CD14-positive monocyte (primary cell): ENCODE measurements around the gene LYPD6. TPM values are rescaled to one million over a fixed set of nuclear protein-coding genes. Genes with fewer than 3 reads are reported as not detected.

Experiments used
- DNase-seq, 3 donors: peaks; one replicate each; pipeline ENCODE4 v3.0.0-alpha.2; 2011 to 2022
- H2AFZ ChIP-seq: 2 replicates; pipeline ENCODE4 v1.6.0; 2012; ENCODE audit warnings: mild to moderate bottlenecking, low read depth, low read length, inconsistent platforms; ENCODE audit not compliant: insufficient read depth, poor library complexity, severe bottlenecking
- H3K27ac ChIP-seq, 2 donors: 1 replicate in 1 of 2; 2 replicates in 1 of 2; pipeline ENCODE4 v1.5.1; 2012 to 2013; ENCODE audit warnings: low read length in 2 of 2, control low read depth in 1 of 2, inconsistent platforms in 1 of 2, low read depth in 1 of 2, mild to moderate bottlenecking in 1 of 2
- H3K27me3 ChIP-seq, 2 donors: one replicate each; pipeline versions ENCODE4 v1.6.0 to v1.6.1; 2011 to 2013; ENCODE audit warnings: low read length in 2 of 2; ENCODE audit not compliant: control insufficient read depth in 2 of 2, insufficient read depth in 2 of 2
- H3K36me3 ChIP-seq, 2 donors: replicated peaks in 1 of 2; 1 replicate in 1 of 2; 2 replicates in 1 of 2; pipeline versions ENCODE4 v1.5.1 to v1.6.1; 2012 to 2013; ENCODE audit warnings: low read length in 2 of 2, control low read depth in 1 of 2, inconsistent platforms in 1 of 2, mild to moderate bottlenecking in 1 of 2; ENCODE audit not compliant: insufficient read depth in 2 of 2, control insufficient read depth in 1 of 2
- H3K4me1 ChIP-seq, 2 donors: 1 replicate in 1 of 2; 2 replicates in 1 of 2; pipeline versions ENCODE4 v1.5.1 to v1.6.1; 2012 to 2013; ENCODE audit warnings: low read length in 2 of 2, control low read depth in 1 of 2, inconsistent platforms in 1 of 2, mild to moderate bottlenecking in 1 of 2, moderate library complexity in 1 of 2; ENCODE audit not compliant: insufficient read depth in 2 of 2, control insufficient read depth in 1 of 2
- H3K4me2 ChIP-seq: replicated peaks from 2 replicates; pipeline ENCODE3; 2012; ENCODE audit warnings: low read length, moderate library complexity, mild to moderate bottlenecking; ENCODE audit not compliant: poor library complexity, severe bottlenecking; ENCODE audit errors: extremely low read depth
- H3K4me3 ChIP-seq, 3 experiments: fragments of 200-600 bp in 1 of 3; sonication (generic) in 1 of 3; replicated peaks in 1 of 3; 1 replicate in 2 of 3; 2 replicates in 1 of 3; pipeline ENCODE4 v1.5.1; 2011 to 2013; ENCODE audit warnings: low read length in 3 of 3, mild to moderate bottlenecking in 3 of 3, control low read depth in 2 of 3, low read depth in 2 of 3, inconsistent platforms in 1 of 3, moderate library complexity in 1 of 3
- H3K79me2 ChIP-seq: 2 replicates; pipeline ENCODE4 v1.6.0; 2012; ENCODE audit warnings: mild to moderate bottlenecking, control low read depth, inconsistent platforms, low read length, moderate library complexity; ENCODE audit not compliant: insufficient read depth
- H3K9ac ChIP-seq: 2 replicates; pipeline ENCODE4 v1.6.0; 2017; ENCODE audit warnings: low read length, mild to moderate bottlenecking; ENCODE audit not compliant: insufficient read depth, poor library complexity, severe bottlenecking
- H3K9me3 ChIP-seq, 2 donors: replicated peaks in 1 of 2; 1 replicate in 1 of 2; 2 replicates in 1 of 2; pipeline versions ENCODE4 v1.5.1 to v1.6.1; 2012 to 2013; ENCODE audit warnings: low read length in 2 of 2, control low read depth in 1 of 2; ENCODE audit not compliant: control insufficient read depth in 1 of 2, insufficient read depth in 1 of 2
- H4K20me1 ChIP-seq: 2 replicates; pipeline ENCODE4 v1.6.0; 2012; ENCODE audit warnings: mild to moderate bottlenecking, low read length, control low read depth, moderate library complexity; ENCODE audit not compliant: insufficient read depth
- H3K27ac Mint-ChIP-seq, 7 donors: one replicate each; pipeline ENCODE4 v1.8.0; 2020; ENCODE audit warnings: mild to moderate bottlenecking in 7 of 7, mixed read lengths in 7 of 7, moderate library complexity in 6 of 7, inconsistent platforms in 2 of 7
- H3K27me3 Mint-ChIP-seq, 3 donors: one replicate each; pipeline ENCODE4 v1.8.0; 2021 to 2022; ENCODE audit warnings: low read depth in 3 of 3, mild to moderate bottlenecking in 3 of 3, mixed read lengths in 3 of 3, moderate library complexity in 3 of 3, inconsistent platforms in 1 of 3
- H3K36me3 Mint-ChIP-seq, 2 donors: one replicate each; pipeline ENCODE4 v1.8.0; 2020; ENCODE audit warnings: mixed read lengths in 2 of 2, inconsistent platforms in 1 of 2, mild to moderate bottlenecking in 1 of 2
- H3K4me1 Mint-ChIP-seq: one replicate; pipeline ENCODE4 v1.8.0; 2020; ENCODE audit warnings: mild to moderate bottlenecking, mixed read lengths
- H3K4me3 Mint-ChIP-seq, 2 donors: one replicate each; pipeline ENCODE4 v1.8.0; 2020; ENCODE audit warnings: mild to moderate bottlenecking in 2 of 2, mixed read lengths in 2 of 2, moderate library complexity in 1 of 2
- H3K9me3 Mint-ChIP-seq, 7 donors: one replicate each; pipeline ENCODE4 v1.8.0; 2020 to 2022; ENCODE audit warnings: mixed read lengths in 7 of 7, mild to moderate bottlenecking in 6 of 7, moderate library complexity in 6 of 7, inconsistent platforms in 2 of 7
- WGBS: methylation state at CpG from one replicate; pipeline ENCODE4 v1.1.5; 2013; ENCODE audit warnings: missing lambda C conversion rate; ENCODE audit not compliant: insufficient coverage; 5-methylcytosine and 5-hydroxymethylcytosine counted together
- intact Hi-C, 2 donors: fragments of 100-400 bp; cut with micrococcal nuclease; formaldehyde crosslinking; loops; one replicate each; pipeline versions ENCODE4 v1.15.0 to v1.15.1; 2023
- polyA plus RNA-seq, 3 donors: library from polyadenylated mRNA; depleted of rRNA in 1 of 3; unstranded in 2 of 3; stranded (reverse) in 1 of 3; fragments of 300-500 nt in 2 of 3; fragments of >200 nt in 1 of 3; fragmentation: Illumina TruSeq in 2 of 3; gene quantifications; 1 replicate in 2 of 3; 2 replicates in 1 of 3; pipeline ENCODE4 v1.2.3, GENCODE V29; 2012 to 2021
- TF ChIP-seq, protein P1 (sequence below): fragments of 200-600 bp; IDR thresholded peaks from one replicate; pipeline ENCODE4 v1.8.0; 2022; ENCODE audit warnings: antibody characterized with exemption, mild to moderate bottlenecking

LYPD6 gene
- polyA plus RNA-seq, 3 donors = not detected

DNA sequence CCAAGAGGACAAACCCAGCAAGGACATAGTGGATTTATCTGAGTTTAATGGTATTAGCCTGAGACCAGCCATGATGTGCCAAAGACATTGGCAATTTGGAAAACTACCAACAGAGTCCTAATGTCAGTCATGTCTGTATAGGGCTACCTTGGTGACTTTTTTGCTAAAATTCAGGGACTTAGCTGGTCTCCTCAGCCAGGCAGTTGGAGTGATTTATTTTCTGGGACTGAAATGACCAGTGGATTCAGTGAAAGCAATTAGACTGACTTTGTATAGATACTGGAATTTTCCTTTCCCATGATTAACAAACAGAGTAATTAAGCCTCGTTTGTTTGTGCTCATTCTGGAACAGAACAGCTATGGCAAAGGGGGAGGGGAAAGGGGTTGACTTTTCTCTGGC, 55.0 kb downstream of the LYPD6 start:
- DNase-seq = no peak
- no peaks in the 10 kb centered on the region for H3K4me1 Mint-ChIP-seq
- TF ChIP-seq, protein P1, sequence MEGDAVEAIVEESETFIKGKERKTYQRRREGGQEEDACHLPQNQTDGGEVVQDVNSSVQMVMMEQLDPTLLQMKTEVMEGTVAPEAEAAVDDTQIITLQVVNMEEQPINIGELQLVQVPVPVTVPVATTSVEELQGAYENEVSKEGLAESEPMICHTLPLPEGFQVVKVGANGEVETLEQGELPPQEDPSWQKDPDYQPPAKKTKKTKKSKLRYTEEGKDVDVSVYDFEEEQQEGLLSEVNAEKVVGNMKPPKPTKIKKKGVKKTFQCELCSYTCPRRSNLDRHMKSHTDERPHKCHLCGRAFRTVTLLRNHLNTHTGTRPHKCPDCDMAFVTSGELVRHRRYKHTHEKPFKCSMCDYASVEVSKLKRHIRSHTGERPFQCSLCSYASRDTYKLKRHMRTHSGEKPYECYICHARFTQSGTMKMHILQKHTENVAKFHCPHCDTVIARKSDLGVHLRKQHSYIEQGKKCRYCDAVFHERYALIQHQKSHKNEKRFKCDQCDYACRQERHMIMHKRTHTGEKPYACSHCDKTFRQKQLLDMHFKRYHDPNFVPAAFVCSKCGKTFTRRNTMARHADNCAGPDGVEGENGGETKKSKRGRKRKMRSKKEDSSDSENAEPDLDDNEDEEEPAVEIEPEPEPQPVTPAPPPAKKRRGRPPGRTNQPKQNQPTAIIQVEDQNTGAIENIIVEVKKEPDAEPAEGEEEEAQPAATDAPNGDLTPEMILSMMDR = no peak
- H3K4me2 ChIP-seq = no peak overlapping the region
- no peak overlapping the region for H3K9ac ChIP-seq
- peaks cover 0 to 4% (median 2%) of the 10 kb centered on the region in 7 donors for H3K9me3 Mint-ChIP-seq
- H3K79me2 ChIP-seq = no peaks in the 10 kb centered on the region
- no peak overlapping the region for H3K4me3 ChIP-seq
- H4K20me1 ChIP-seq = no peaks in the 10 kb centered on the region
- H3K4me1 ChIP-seq = no peaks in the 10 kb centered on the region
- H3K27me3 Mint-ChIP-seq = no peaks in the 10 kb centered on the region
- H3K4me3 Mint-ChIP-seq = no peak overlapping the region
- H3K27ac Mint-ChIP-seq = no peak overlapping the region
- no peaks in the 10 kb centered on the region for H3K36me3 ChIP-seq
- H3K27ac ChIP-seq = no peak overlapping the region
- intact Hi-C loops = no loop called here
- H3K9me3 ChIP-seq = no peaks in the 10 kb centered on the region
- no peaks in the 10 kb centered on the region for H3K36me3 Mint-ChIP-seq
- no peaks in the 10 kb centered on the region for H3K27me3 ChIP-seq
- no peak overlapping the region for H2AFZ ChIP-seq
- no CpG with 5 or more reads among the region's 1 CpG for WGBS

DNA sequence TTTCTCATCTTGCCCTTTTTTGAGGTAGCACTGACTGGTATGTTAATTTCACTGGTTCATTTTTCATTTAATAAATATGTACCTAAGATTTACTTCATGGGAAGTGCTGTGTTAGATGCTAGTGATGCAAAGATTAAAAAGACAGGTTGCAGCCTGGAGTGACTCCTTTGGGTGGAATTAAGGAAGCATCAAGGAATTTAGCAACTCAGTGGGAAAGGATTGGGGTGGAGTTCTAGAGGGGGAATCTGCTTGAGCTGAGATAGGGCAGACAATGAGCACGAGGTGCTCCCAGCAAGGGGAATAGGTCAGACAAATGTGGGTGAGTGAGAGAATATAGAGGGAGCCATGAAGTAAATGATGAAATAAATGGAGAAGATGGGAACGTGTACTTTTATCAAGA, 57.0 kb downstream of the LYPD6 start:
- no peak overlapping the region for H3K4me2 ChIP-seq
- Mint-ChIP-seq H3K4me1 (no peaks in the 10 kb centered on the region), H3K36me3 (no peaks in the 10 kb centered on the region), H3K9me3 (peaks cover 0 to 7% (median 3%) of the 10 kb centered on the region in 7 donors), H3K27ac (no peak overlapping the region), H3K27me3 (no peaks in the 10 kb centered on the region), H3K4me3 (no peak overlapping the region)
- TF ChIP-seq, protein P1 = no peak
- DNase-seq = no peak
- H3K27ac ChIP-seq = no peak overlapping the region
- no peak overlapping the region for H3K9ac ChIP-seq
- no peak overlapping the region for H3K4me3 ChIP-seq
- H3K4me1 ChIP-seq = no peaks in the 10 kb centered on the region
- H4K20me1 ChIP-seq = no peaks in the 10 kb centered on the region
- H3K36me3 ChIP-seq = no peaks in the 10 kb centered on the region
- intact Hi-C loops = no loop called here
- H3K79me2 ChIP-seq = no peaks in the 10 kb centered on the region
- WGBS = 80% methylated on average over 1 of the region's 2 CpGs
- no peak overlapping the region for H2AFZ ChIP-seq
- no peaks in the 10 kb centered on the region for H3K27me3 ChIP-seq
- no peaks in the 10 kb centered on the region for H3K9me3 ChIP-seq
